ENCODE measurements around the gene TMEM86A.
A peak's percentile ranks its signal among the peaks of the same experiment; 100 is the strongest.

The TMEM86A gene

DNA sequence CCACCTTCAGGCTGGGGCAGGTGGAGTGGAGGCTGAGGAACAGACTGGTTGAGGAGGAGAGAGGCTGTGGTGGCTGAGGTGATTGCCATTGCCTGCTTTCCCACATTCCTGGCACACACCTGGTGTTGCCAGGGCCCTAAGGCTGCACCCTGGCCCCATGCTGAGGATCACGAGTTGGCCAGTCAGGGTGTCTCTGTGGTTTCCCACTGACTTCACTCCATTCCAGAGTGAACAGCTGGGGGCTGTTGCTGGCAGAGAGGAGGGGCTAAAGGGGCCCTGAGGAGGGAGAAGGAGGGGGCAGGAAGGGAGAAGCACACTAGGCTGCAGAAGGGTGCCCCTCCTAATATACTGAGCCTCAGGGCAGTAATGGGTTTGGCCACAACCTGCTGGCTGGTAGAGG is 1.8 kb downstream of the TMEM86A start:
- ATAC-seq = no peak

DNA sequence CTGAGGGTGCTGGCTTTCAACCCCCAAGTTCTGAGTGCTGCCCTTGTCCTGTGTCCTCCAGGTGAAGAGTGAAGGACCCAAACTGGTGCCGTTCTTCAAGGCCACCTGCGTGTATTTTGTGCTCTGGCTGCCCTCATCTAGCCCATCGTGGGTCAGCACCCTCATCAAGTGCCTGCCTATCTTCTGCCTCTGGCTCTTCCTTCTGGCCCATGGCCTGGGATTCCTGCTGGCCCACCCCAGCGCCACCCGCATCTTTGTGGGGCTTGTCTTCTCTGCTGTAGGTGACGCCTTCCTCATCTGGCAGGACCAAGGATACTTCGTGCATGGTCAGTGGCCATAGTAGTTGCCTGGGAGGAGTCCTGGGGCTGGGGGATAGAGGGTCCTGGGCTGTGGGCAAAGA is 2.3 kb downstream of the TMEM86A start:
- no peak for ATAC-seq

DNA sequence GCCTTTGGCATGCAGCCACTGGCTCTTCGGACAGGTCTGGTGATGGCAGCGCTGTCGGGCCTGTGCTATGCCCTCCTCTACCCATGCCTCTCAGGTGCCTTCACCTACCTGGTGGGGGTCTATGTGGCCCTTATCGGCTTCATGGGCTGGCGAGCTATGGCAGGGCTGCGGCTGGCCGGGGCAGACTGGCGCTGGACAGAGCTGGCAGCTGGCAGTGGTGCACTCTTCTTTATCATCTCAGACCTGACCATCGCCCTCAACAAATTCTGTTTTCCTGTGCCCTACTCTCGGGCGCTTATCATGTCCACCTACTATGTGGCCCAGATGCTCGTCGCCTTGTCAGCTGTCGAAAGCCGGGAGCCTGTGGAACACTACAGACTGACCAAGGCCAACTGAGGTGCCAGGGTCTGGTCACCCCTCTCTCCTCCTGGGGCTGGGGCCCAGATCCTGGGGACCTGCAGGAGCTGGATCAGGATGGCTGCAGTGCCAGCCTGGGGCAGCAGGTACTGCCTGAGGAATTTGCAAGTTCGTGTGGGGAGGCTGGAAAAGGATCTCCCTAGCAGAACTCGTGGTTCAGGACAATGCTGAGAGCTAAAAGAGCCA is 3.1 kb downstream of the TMEM86A start:
- ATAC-seq = no peak

DNA sequence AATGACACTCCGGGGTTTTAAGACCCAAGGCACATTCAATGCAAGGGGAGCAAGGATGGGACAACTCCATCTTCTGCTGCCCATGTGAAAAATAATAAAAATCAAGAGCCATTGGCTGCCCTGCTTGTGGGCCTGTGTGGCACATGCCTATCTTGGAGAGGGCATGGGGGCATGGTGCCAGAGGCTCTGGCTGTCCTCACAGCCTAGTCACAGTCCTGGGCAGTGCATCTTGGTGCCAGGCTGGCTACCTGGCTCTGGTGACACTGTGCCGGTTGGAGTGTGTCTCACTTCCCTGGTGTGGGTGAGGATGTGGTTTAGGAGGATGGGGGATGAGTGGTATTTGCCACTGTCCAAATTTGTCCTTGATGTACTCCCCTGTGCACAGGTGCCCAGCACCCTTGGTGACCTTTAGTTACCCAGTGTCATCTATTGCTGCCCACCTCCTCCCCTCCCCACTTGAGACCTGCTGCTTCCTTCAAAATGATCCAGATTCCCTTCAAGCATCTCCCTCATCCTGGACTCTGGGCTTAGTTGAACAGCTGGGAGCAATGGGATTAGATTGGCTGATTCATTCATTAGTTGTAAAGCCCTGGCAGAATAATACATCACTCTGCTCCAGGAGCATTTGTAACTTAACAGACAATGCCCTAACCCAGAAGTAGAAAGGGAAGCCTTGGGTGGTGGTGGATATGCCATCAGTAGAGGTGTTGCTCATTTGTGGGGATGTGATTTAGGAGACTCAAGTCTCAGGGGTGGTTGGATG is 4.6 kb downstream of the TMEM86A start:
- ATAC-seq = no peak

DNA sequence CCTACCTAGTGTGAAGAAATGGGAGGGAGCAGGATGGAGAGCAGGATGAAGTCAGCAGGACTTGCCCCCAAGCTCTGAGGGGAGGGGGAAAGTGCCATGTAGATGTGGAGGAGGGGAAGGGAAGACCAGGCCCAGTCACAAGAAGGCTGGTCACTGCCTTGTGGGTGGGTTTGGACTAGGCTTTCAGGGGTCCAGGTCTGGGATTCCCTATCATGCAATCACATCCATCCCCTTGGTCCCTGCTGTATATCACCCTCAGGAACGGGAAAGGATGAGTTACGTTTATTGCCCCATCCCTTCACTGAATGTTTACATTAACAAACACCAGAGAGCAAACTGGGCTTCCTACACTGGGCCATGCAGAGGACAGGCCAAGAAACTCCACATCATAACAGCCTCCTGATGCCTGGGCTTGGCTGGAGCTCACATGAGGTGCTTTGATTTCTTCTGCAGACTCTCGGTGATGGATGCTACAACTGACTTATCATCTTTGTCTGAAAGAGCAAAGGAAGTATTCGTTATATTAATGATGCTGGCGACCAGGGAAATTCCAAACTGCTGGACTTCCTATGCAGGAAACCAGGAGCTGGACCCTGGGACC is 5.6 kb downstream of the TMEM86A start:
- no peak for ATAC-seq

DNA sequence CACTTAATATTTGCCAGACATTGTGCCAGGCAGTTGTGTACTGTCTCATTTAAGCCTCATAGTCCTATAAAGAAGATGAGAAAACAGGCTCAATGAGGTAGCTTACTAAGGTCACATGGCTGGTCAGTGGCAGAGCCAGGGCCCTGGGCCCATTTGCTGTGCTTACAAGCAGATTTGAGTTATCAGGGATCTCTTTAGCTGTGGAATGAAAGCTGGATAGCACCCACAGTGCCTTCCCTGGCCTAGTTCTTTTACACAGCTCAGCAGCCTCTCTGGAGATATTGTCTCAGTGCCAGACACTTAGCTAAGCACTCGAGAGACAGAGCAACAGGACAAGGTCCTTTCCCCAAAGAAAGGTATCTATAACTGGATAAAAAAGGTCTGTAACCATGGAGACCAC is 6.1 kb downstream of the TMEM86A start:
- ATAC-seq = no peak

DNA sequence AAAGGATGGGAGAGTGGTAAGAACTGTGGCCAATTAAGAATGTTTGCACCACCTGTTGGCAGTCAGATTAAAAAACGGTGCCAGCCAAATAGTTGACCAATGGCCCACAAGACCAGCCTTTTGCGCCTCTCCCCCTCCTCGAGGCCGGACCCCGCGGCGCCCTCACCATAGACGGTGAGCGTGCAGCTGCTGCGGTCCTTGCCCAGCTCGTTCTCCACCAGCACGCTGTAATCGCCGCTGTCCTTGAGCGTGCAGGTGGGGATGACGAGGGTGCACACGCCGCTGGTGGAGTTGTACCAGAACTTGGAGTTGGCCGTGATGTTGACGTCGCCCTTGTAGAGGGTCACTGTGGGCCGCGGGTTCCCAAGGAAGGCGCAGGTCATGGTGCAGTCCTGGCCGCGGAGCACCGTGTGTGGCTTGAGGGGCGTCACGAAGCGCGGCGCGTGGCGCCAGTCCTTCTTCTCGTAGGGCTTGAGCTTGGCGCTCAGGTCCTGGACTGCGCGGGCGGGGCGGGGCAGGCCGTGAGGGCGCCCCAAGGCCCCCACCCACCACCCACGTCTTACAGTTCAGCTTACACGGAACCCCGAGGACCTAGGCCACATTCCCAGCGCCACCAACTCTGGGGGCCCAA is 7.2 kb downstream of the TMEM86A start:
- ATAC-seq = peak; percentile 39 to 61

DNA sequence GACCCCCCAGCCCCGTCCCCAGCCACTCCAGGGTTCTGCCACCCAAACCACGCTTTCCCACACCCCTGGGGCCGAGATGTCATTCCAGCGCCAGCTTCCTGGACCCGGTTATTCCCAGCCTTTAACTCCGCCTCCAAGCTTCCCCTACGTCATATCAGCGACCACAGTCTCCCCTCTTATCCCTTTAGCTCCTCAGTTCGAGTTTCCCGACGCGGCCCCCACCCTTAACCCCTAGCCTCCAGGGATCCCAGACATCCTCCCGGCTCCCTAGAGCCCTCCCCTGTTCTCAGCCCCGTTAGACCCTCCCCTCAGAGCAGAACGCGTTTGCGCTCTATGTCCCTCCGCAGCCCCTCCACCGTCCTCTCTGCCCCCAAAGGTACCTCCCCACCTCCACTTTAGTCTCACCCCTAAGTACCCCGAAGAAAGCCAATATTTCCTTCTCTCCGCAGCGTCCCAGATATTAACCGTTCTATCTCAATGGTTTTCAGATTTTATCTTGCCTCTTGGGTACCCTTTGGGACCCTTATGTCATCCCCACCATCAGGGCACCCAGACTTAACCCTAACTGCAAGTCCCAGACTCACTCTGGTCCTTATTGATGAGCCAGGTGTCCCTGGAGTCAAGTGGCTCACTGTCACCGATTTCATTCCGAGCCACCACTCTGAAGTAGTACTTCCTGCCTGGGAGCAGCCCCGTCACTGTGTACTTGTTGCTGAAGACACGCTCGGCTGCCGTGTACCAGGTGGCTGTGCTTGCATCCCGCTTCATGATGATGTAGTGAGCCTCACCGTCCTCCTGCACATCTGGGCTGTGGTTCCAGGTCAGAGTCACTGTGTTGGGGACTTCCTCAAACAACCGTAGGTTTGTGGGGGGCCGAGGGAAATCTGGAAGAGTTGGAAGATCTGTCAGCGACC is 8.0 kb downstream of the TMEM86A start:
- peak; percentile 68 to 74 for ATAC-seq

DNA sequence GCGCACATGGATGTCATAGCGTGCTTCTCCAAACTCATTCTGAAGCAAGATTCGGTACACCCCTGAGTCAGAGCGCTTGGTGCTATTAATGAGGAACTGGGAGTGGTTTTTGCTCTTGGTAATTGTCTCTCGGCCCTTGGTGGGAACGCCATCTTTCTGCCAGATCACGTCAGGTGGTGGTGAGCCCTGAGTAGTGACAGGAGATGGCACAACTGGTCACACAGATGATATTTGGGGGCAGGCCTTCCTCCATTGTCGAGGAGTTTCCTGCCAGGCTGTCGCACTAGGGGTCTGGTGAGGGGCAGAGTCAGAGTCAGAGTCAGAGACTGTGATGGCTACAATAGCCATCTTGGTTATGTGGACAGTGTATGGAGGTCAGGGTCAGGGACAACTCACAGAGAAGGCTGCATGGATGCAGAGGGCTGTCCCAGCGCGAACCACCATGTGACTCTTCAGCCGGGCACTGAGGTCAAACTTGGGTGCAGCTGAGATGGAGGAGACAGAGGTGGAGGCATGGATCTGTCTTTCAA is 9.3 kb downstream of the TMEM86A start:
- ATAC-seq = no peak

DNA sequence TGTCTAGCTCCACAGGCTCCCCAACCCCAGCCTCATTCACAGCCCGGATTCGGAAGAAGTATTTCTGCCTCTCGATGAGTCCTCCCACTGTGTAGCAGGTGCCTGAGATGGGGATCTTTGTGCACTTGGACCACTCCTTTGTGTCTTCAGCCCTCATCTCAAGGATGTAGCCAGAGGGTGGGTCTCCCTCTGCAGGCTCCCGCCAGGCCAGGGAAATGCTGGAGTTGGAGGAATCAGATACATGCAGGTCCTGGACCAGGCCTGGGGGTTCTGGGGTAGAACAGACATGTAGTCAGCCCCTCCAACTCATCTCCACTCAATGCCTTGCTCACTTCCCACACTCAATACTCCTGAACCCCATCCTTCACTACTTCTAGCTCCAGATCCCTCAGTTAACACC is 10.8 kb downstream of the TMEM86A start:
- no peak for ATAC-seq

DNA sequence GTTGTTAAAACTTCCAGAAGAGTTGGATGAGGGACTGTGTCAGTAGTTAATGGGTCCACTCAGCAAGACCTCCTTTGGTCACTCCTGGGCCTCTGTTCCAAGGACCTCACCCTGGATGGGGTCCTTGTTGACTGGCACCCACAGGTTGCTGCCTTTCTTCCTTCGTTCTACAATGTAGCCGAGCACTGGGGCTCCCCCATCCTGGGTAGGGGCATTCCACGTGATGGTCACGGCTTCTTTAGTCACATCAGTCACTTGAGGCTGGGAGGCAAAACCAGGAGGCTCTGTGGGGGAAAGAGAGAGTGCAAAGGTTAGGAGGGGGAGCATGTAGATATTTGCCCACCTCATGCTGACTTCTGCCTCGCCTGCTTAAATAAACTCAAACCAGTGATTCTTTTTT is 12.0 kb downstream of the TMEM86A start:
- ATAC-seq = no peak

DNA sequence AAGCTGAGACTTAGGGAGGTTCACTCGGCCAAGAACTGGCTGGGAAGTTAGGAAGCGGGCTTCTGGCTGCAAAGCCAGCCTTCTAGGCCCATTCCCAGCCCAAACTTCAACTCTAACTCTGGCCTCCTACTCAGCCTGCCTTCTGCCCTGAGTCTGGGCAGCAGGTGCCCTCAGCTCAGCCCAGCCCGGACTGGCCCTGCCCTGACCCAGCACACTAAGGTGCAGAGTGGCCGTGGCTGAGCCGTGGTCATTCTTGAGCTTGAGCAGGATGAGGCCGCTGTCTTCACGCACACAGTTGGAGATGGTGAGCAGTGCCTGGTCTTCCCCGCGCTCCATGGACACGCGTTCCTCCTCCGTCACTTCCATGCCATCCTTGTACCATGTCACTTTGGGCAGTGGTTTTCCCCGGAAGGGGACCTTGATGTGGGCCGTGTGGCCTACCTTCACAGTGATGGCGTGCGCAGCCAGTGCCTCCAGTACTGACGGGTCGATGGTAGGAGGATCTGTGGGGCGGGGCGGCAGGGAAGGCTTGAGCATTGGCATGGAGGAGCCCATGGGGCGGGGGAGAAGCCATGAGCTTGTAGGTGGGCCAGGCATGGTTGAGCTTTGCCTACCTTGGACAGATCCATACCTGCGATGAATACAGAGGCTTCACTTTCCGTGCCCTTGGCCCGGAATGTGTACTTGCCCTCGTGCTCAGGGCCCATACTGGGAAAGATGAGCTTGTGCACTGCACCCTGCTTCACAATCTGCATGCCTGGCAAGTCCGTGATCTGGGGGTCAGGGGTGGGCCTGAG is 15.3 kb downstream of the TMEM86A start:
- no peak for ATAC-seq

DNA sequence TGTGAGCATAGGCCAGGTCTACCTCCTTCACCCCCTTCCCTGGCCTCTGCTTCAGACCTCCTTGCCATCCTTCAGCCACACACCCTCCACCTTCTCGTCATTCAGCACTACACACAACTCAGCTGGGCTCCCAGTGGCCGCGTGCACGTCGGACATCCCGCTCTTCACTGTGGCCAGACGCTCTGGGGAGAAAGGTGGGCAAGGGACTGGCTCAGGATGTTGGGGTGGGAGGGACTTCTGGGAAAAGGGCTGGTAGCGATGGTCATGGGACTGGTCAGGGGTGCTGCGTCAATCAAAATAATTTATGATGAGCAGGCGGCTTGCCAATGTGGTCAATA is 15.8 kb downstream of the TMEM86A start:
- no peak for ATAC-seq

DNA sequence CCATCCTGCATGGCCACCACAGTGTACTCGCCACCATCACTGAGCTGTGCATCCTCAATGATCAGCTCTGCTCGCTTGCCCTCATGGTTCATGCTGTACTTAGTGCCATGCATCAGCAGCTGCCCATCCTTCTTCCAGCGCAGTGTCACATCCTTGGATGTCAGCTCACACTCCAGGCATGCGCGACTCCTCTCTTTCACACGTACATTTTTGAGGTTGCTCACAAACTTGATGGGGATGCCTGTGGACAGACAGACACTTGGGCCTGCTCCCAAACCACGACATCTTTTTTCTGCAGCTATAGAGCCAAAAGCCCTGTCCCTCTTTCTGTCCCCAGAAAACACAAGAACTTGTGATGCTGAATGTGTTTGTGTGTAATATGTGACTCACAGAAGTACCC is 16.9 kb downstream of the TMEM86A start:
- ATAC-seq = no peak

DNA sequence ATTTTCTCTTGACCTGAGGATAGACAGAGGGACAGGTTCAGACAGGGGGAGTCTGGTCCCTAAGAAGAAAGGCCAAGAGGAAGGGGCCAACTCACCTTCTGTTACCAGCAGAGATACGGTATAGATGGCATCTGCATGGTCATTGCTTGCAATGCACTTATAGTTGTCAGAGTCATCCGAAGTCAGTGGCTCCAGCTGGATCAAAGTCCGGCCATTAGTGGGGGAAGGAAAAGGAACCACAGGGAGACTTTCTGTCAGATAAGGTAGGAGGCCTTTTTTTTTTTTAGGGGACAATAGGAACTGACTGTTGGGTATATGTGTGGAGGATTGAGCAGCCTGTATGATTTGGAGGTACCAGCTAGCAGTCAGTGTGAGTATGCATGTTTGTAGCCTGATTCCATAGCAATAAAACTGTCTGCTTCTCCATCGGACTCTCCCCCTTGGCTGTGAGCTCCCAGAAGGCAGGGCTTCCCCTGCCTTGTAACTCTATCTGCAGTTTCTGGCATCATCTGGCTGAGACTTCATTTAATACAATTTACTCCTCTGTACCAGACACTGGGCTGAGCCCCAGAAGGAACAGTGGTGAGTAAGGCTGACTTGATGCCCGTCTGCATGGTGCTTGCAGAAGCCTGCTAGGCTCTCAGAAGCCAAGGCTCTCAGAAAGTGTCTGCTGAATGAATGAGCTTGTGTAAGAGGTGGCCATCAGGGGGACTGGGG is 21.7 kb downstream of the TMEM86A start:
- no peak for ATAC-seq

DNA sequence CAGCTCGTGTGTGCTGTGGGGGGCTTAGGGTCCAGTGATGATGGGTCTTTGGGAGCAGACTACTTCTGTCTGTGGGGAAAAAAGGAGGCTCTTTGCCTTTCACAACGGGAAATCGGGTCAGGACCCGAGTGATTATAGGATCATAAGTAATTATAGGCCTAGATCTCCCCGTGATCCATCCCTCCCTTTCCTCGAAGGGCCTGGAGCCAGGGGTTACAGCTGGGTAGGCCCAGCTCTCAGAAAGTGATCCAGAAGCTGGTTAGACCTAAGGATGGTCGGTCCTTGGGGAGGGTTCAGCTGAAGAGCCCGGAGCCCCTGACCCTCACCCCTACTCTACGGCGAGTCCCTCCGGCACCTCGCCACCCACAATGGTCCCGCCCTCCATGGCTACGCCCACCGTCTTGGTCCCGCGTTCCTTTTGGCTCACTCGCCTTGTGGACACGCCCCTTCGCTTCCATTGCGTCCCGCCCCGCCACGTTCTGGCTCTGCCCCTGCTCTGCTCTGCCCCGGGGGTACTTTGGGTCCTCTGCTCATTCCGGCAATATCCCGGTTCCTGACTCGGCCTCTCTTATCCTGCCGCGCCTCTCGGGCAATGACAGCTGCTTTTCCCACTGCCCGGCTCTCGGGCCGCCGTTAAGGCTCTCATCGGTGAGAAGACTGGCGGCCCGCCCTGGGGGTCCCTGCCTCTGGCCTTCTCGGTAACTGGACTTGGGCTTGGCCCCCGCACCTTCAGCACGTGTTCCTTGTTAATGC is 22.4 kb downstream of the TMEM86A start:
- peak; percentile 91 to 93 for ATAC-seq

DNA sequence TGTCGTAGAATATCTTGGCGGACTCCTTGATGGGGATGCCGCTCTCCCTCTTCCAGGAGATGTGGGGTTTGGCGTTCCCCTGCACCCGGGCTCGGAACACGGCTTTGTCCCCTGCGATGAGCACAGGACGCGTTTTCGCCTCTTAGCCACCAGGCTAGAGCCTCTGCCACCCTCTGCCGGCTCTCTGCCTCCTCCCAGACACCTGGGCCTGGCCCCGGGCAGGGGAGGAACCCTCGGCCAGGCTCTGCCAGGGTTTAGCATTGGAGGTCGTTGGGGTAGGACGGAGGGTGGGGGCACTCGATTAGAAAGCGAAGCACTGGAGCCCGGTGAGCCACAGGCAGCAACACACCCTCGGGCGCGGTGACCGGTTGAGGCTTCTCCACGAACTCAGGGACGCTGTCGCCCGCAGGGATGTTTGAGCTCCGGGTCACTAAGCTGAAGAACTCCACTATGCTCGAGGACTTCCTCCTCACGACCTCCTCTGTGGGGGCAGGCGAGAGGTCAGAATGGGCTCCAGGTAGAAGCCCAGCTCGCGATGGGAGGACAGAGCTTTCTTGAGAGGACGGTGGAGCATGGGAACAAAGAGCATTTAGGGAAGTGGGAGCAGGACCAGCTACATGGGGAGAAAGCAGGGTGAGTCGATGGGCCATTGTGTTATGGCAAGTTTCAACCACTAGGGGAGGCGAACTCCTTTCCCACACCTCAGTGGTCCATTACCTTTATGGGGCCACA is 23.1 kb downstream of the TMEM86A start:
- ATAC-seq = peak; percentile 57 to 63

DNA sequence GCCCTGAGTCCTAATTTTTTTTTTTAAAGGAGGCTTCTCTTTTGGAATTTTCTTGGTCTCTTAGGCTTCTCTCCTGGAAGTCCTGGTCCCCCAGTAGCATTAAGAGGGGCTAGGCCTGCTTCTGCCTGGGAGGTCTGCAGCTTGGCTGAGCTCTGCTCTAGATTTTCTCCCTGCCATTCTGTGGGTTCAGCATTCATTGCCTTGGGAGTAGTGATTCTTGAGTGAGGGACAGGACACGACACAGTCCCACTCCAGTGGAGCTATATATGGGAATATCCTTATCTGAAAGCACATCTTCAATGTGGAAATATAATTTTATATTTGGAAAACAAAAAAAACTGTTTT is 23.7 kb downstream of the TMEM86A start:
- no peak for ATAC-seq

DNA sequence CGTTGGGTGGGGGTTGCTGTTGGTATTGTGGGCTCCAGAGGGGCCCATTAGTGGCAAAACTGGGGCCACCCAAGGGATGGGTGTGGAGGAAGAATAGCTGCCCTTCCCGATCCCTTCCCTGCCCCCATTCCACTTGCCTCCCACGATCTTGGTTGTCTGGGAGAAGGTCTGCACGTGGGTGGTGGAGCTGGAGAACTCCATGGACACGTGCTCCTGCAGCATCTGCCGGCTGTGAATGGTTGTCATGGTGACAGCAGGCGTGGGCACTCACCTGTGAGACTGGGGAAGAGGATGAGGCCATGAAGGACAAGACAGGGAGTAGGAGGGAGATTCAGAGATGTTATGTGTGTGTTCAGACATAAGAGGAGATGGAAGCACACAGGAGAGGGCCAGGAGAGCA is 25.4 kb downstream of the TMEM86A start:
- no peak for ATAC-seq

DNA sequence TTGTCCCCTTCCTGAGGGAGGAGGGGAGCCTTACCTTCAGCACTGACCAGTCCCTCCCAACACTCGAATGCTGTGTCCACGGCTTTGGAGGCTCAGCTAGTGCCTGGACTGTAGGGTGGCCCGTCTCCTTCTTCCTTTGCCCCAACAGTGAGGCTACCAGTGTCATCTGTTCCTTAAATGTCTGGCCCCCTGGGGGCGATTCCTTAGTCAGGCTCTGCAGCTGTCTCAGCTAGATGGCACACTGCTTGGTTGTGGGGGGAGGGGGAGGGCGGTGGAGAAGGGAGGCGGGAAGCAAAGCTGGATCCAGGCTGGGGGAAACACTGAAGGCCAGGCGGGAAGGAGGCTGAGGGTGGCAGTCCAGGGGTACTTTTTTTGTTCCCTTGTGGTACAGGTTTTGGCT is 27.5 kb downstream of the TMEM86A start, which contains the start of gene IGSF22:
IGSF22 (minus strand) TSS at position 149 of the 400 bp plus-strand sequence. CDS start 1,952 bp downstream, outside the sequence.
- ATAC-seq = no peak
